HEK293T (cell line): ENCODE results near the gene FOXP4.

ENCODE experiments used
- ARNT ChIP-seq: fragments of 450-650 bp; IDR thresholded peaks from 2 replicates; pipeline ENCODE4 v1.6.1; 2017; ENCODE audit warnings: mild to moderate bottlenecking
- BHLHE40 ChIP-seq: fragments of 450-650 bp; IDR thresholded peaks from 2 replicates; pipeline ENCODE4 v1.6.1; 2016; ENCODE audit warnings: mild to moderate bottlenecking, moderate library complexity, borderline replicate concordance
- CTBP1 ChIP-seq: fragments of 450-650 bp; IDR thresholded peaks from 2 replicates; pipeline ENCODE4 v1.6.1; 2016; ENCODE audit warnings: borderline replicate concordance
- ELF4 ChIP-seq: fragments of 450-650 bp; IDR thresholded peaks from 2 replicates; pipeline ENCODE4 v1.6.1; 2017; ENCODE audit warnings: antibody characterized with exemption
- FOXA1 ChIP-seq: fragments of 450-650 bp; IDR thresholded peaks from 2 replicates; pipeline ENCODE4 v1.6.1; 2016; ENCODE audit warnings: mild to moderate bottlenecking
- FOXM1 ChIP-seq: fragments of 450-650 bp; IDR thresholded peaks from 2 replicates; pipeline ENCODE4 v1.6.1; 2017; ENCODE audit warnings: mild to moderate bottlenecking, borderline replicate concordance
- HDGF ChIP-seq: fragments of 450-650 bp; IDR thresholded peaks from 2 replicates; pipeline ENCODE4 v1.6.1; 2017; ENCODE audit warnings: antibody characterized with exemption, borderline replicate concordance
- NFRKB ChIP-seq: fragments of 450-650 bp; IDR thresholded peaks from 2 replicates; pipeline ENCODE4 v1.6.1; 2016; ENCODE audit warnings: mild to moderate bottlenecking, moderate library complexity
- SP1 ChIP-seq: fragments of 450-650 bp; IDR thresholded peaks from 2 replicates; pipeline ENCODE4 v1.6.1; 2017
- SUZ12 ChIP-seq: fragments of 450-650 bp; IDR thresholded peaks from 2 replicates; pipeline ENCODE4 v1.6.1; 2016; ENCODE audit warnings: mild to moderate bottlenecking
- TARDBP ChIP-seq: fragments of 450-650 bp; IDR thresholded peaks from 2 replicates; pipeline ENCODE4 v1.6.1; 2016
- ZNF384 ChIP-seq: fragments of 450-650 bp; IDR thresholded peaks from 2 replicates; pipeline ENCODE4 v1.6.1; 2016
- TF ChIP-seq, protein P1 (sequence below): fragments of 450-650 bp; IDR thresholded peaks from 2 replicates; pipeline ENCODE4 v1.6.1; 2016

- TF ChIP-seq FOXM1 (no peak), ELF4 (no peak), FOXA1 (no peak), BHLHE40 (no peak), HDGF (no peak), SP1 (no peak), TARDBP (no peak), NFRKB (no peak), CTBP1 (no peak), ARNT (no peak), SUZ12 (no peak), ZNF384 (no peak)
- TF ChIP-seq, protein P1, sequence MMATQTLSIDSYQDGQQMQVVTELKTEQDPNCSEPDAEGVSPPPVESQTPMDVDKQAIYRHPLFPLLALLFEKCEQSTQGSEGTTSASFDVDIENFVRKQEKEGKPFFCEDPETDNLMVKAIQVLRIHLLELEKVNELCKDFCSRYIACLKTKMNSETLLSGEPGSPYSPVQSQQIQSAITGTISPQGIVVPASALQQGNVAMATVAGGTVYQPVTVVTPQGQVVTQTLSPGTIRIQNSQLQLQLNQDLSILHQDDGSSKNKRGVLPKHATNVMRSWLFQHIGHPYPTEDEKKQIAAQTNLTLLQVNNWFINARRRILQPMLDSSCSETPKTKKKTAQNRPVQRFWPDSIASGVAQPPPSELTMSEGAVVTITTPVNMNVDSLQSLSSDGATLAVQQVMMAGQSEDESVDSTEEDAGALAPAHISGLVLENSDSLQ, result no peak
Measured at GRCh38 chr6:41565701-41566100, 19.5 kb downstream of the FOXP4 start.
